HEK293 (cell line): Measurements from ENCODE around the gene DPH5.

Source experiments
- CTCF ChIA-PET: fragments of 350-600 bp; formaldehyde crosslinking; extraction: SDS; loops from one replicate; lab custom pipeline; 2021; ENCODE audit warnings: antibody characterized with exemption; lab: Yijun Ruan, JAX
- POLR2A ChIA-PET: fragments of 300-600 bp; formaldehyde crosslinking; extraction: SDS; loops from one replicate; lab custom pipeline; 2020; ENCODE audit warnings: antibody characterized with exemption, inconsistent platforms; lab: Yijun Ruan, JAX
- H3K27ac ChIP-seq: fragments of 200-500 bp; sonication (Bioruptor generic); 2 replicates; pipeline ENCODE4 v1.5.1; 2014; ENCODE audit warnings: low read depth, low read length, control low read depth, inconsistent platforms; ENCODE audit errors: extremely low read depth
- H3K36me3 ChIP-seq, 2 experiments: fragments of 200-500 bp in 1 of 2; sonication (Bioruptor generic) in 1 of 2; 1 replicate in 1 of 2; 2 replicates in 1 of 2; pipeline ENCODE4 v1.5.1; 2014 to 2017; ENCODE audit warnings: inconsistent platforms in 2 of 2, low read length in 2 of 2; ENCODE audit not compliant: control insufficient read depth in 2 of 2, insufficient read depth in 1 of 2
- H3K4me1 ChIP-seq: fragments of 200-500 bp; sonication (Bioruptor generic); 2 replicates; pipeline ENCODE4 v1.5.1; 2014; ENCODE audit warnings: mild to moderate bottlenecking, low read length, inconsistent platforms; ENCODE audit not compliant: control insufficient read depth, insufficient read depth
- H3K4me3 ChIP-seq: 2 replicates; pipeline ENCODE4 v1.5.1; 2011; ENCODE audit warnings: low read depth, mild to moderate bottlenecking, control low read depth, low read length, moderate library complexity
- H3K9me3 ChIP-seq: fragments of 200-500 bp; sonication (Bioruptor generic); 2 replicates; pipeline ENCODE4 v1.5.1; 2014; ENCODE audit warnings: low read depth, low read length, inconsistent platforms; ENCODE audit not compliant: control insufficient read depth, insufficient read depth
- AEBP2 ChIP-seq: fragments of 450-650 bp; formaldehyde crosslinking; IDR thresholded peaks from 2 replicates; pipeline ENCODE4 v1.5.1; 2016; ENCODE audit warnings: missing biosample characterization, missing genetic modification characterization, borderline replicate concordance
- ELK4 ChIP-seq: IDR thresholded peaks from 2 replicates; pipeline ENCODE4 v1.6.1; 2011; ENCODE audit warnings: mild to moderate bottlenecking, low read depth, low read length, borderline replicate concordance
- GFI1B ChIP-seq: fragments of 450-650 bp; formaldehyde crosslinking; IDR thresholded peaks from 2 replicates; pipeline ENCODE4 v1.5.1; 2016; ENCODE audit warnings: missing biosample characterization, missing genetic modification characterization
- GLI2 ChIP-seq: fragments of 450-650 bp; formaldehyde crosslinking; IDR thresholded peaks from 2 replicates; pipeline ENCODE4; 2017; ENCODE audit warnings: missing biosample characterization, missing genetic modification characterization, low read depth, borderline replicate concordance
- MEIS1 ChIP-seq: sonication (generic); formaldehyde crosslinking; IDR thresholded peaks from 2 replicates; pipeline ENCODE4 v1.8.1; 2022; ENCODE audit warnings: missing genetic modification reagents, mild to moderate bottlenecking, borderline replicate concordance
- SALL2 ChIP-seq: fragments of 450-650 bp; formaldehyde crosslinking; IDR thresholded peaks from 2 replicates; pipeline ENCODE4 v1.5.0; 2017; ENCODE audit warnings: missing biosample characterization, mild to moderate bottlenecking, missing genetic modification characterization, borderline replicate concordance
- SCRT1 ChIP-seq: fragments of 450-650 bp; formaldehyde crosslinking; IDR thresholded peaks from 2 replicates; pipeline ENCODE4 v1.5.1; 2016; ENCODE audit warnings: missing biosample characterization, missing genetic modification characterization, borderline replicate concordance
- SCRT2 ChIP-seq: fragments of 450-650 bp; formaldehyde crosslinking; IDR thresholded peaks from 2 replicates; pipeline ENCODE4 v1.5.1; 2016; ENCODE audit warnings: missing biosample characterization, missing genetic modification characterization
- SETDB1 ChIP-seq: IDR thresholded peaks from one replicate; pipeline ENCODE4 v1.6.1; 2017; ENCODE audit warnings: mild to moderate bottlenecking, low read length, moderate library complexity, mixed read lengths; ENCODE audit not compliant: insufficient read length
- ZBTB8A ChIP-seq: fragments of 450-650 bp; formaldehyde crosslinking; IDR thresholded peaks from 2 replicates; pipeline ENCODE4 v1.5.1; 2016; ENCODE audit warnings: missing biosample characterization, missing genetic modification characterization
- ZNF138 ChIP-seq: fragments of 450-650 bp; formaldehyde crosslinking; IDR thresholded peaks from 2 replicates; pipeline ENCODE4 v1.5.1; 2016; ENCODE audit warnings: missing biosample characterization, missing genetic modification characterization, borderline replicate concordance
- ZNF148 ChIP-seq: fragments of 450-650 bp; formaldehyde crosslinking; IDR thresholded peaks from 2 replicates; pipeline ENCODE4 v1.5.0; 2017; ENCODE audit warnings: missing biosample characterization, missing genetic modification characterization, borderline replicate concordance
- ZNF341 ChIP-seq: fragments of 450-650 bp; formaldehyde crosslinking; IDR thresholded peaks from 2 replicates; pipeline ENCODE4; 2016; ENCODE audit warnings: low read depth, missing biosample characterization, missing genetic modification characterization
- ZNF623 ChIP-seq: fragments of 450-650 bp; formaldehyde crosslinking; IDR thresholded peaks from 2 replicates; pipeline ENCODE4 v1.5.1; 2016; ENCODE audit warnings: missing biosample characterization, missing genetic modification characterization
- ZNF777 ChIP-seq: fragments of 450-650 bp; formaldehyde crosslinking; IDR thresholded peaks from 2 replicates; pipeline ENCODE4 v1.5.1; 2017; ENCODE audit warnings: missing biosample characterization, missing genetic modification characterization, borderline replicate concordance
- ZNF843 ChIP-seq: fragments of 450-650 bp; formaldehyde crosslinking; IDR thresholded peaks from 2 replicates; pipeline ENCODE4 v1.5.1; 2016; ENCODE audit warnings: missing biosample characterization, missing genetic modification characterization

Gene DPH5

GRCh38 chr1:101051688-101052638 is 26.4 kb upstream of the DPH5 start:
- POLR2A ChIA-PET = no interaction called here
- H3K4me1 ChIP-seq = no peaks in the 10 kb centered on the region
- CTCF ChIA-PET = no interaction called here
- H3K9me3 ChIP-seq = no peaks in the 10 kb centered on the region
- H3K36me3 ChIP-seq = no peaks in the 10 kb centered on the region
- H3K27ac ChIP-seq = no peak overlapping the region
- no peak overlapping the region for H3K4me3 ChIP-seq
- TF ChIP-seq SCRT2 (tag by site-specific recombination) (peak; percentile 59), AEBP2 (tag by site-specific recombination) (no peak), ZNF341 (tag by site-specific recombination) (no peak), SCRT1 (tag by site-specific recombination) (0 out of 2 replicates have a peak, but pooled peaks have one; percentile 12)

GRCh38 chr1:101050869-101051268 is 25.3 kb upstream of the DPH5 start:
- no peak overlapping the region for H3K27ac ChIP-seq
- no peaks in the 10 kb centered on the region for H3K9me3 ChIP-seq
- ChIA-PET POLR2A (no interaction called here), CTCF (no interaction called here)
- H3K36me3 ChIP-seq = no peaks in the 10 kb centered on the region
- no peaks in the 10 kb centered on the region for H3K4me1 ChIP-seq
- no peak overlapping the region for H3K4me3 ChIP-seq
- TF ChIP-seq SALL2 (tag by site-specific recombination) = no peak
- no peak for TF ChIP-seq SETDB1
- TF ChIP-seq ZNF148 (tag by site-specific recombination) = no peak
- TF ChIP-seq ZBTB8A (tag by site-specific recombination) = no peak
- no peak for TF ChIP-seq ZNF138
- no peak for TF ChIP-seq ZNF843 (tag by site-specific recombination)
- TF ChIP-seq ZNF623 (tag by site-specific recombination) = no peak
- no peak for TF ChIP-seq ZNF777
- TF ChIP-seq GLI2 = no peak
- TF ChIP-seq MEIS1 (CRISPR knock-in tag) = no peak
- TF ChIP-seq ELK4 = no peak
- TF ChIP-seq GFI1B (tag by site-specific recombination) = no peak
- TF ChIP-seq, all 188 proteins: peak for 0
